NT2/D1 (cell line): ENCODE measurements around the gene ZC3H13.

Experiments
- SUZ12 ChIP-seq: IDR thresholded peaks from 2 replicates; pipeline ENCODE4 v1.6.1; 2011; ENCODE audit not compliant: insufficient read length, insufficient read depth; ENCODE audit errors: extremely low read depth
- ZNF274 ChIP-seq: IDR thresholded peaks from 2 replicates; pipeline ENCODE4 v1.6.1; 2011; ENCODE audit warnings: mild to moderate bottlenecking, low read depth, low read length

DNA sequence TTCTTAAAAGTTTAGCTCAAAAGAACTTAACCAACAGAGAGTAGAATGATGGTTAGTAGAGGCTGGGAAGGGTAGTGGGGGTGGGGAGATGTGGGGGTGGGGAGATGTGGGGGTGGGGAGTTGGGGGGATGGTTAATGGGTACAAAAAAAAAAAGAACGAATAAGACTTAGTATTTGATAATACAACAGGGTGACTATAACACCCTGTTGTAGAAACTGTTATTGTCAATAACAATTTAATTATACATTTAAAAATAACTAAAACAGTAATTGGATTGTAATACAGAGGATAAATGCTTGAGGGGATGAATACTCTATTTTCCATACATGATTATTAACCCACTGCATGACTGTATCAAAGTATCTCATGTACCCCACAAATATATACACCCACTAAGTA is 91.1 kb downstream of the ZC3H13 start:
- no peak for TF ChIP-seq ZNF274
- no peak for TF ChIP-seq SUZ12
